ENCODE measurements around the gene YRDC.
A peak's percentile ranks its signal among the peaks of the same experiment; 100 is the strongest.

YRDC gene

GRCh38 chr1:37822906-37823815, 15.2 kb upstream of the YRDC start:
- peak; percentile 71 for DNase-seq (ENCODE audit: low read depth)

- DNase-seq (ENCODE audit: low read depth) = no peak
These were observed 13.5 kb upstream of the YRDC start for GRCh38 chr1:37821481-37821880.

GRCh38 chr1:37817481-37817880, 9.5 kb upstream of the YRDC start:
- peak; percentile 76 for DNase-seq (ENCODE audit: low read depth)

- DNase-seq (ENCODE audit: low read depth) = no peak
These were observed 6.2 kb upstream of the YRDC start for GRCh38 chr1:37814252-37814651.

GRCh38 chr1:37813529-37814145, 5.6 kb upstream of the YRDC start:
- DNase-seq (ENCODE audit: low read depth) = no peak

GRCh38 chr1:37811027-37811655, 3.1 kb upstream of the YRDC start:
- peak; percentile 80 for DNase-seq (ENCODE audit: low read depth)

- no peak for DNase-seq (ENCODE audit: low read depth)
These were observed 1.9 kb upstream of the YRDC start for GRCh38 chr1:37809942-37810341.

GRCh38 chr1:37808369-37809319, 636 bp upstream of the YRDC start:
- DNase-seq (ENCODE audit: low read depth) = peak; percentile 84

GRCh38 chr1:37807220-37807554, 821 bp downstream of the YRDC start:
- DNase-seq (ENCODE audit: low read depth) = no peak

- no peak for DNase-seq (ENCODE audit: low read depth)
These were observed 5.6 kb downstream of the YRDC start for GRCh38 chr1:37802439-37802838.

- peak; percentile 92 for DNase-seq (ENCODE audit: low read depth)
These were observed 10.2 kb downstream of the YRDC start for GRCh38 chr1:37797750-37798345.

- DNase-seq (ENCODE audit: low read depth) = peak; percentile 45
These were observed 12.5 kb downstream of the YRDC start for GRCh38 chr1:37795340-37796125.

GRCh38 chr1:37794372-37795339, 13.4 kb downstream of the YRDC start:
- DNase-seq (ENCODE audit: low read depth) = no peak

- peak; percentile 64 for DNase-seq (ENCODE audit: low read depth)
These were observed 14.1 kb downstream of the YRDC start, which contains the start of gene MANEAL for GRCh38 chr1:37793773-37794371. TSS of gene MANEAL (plus strand) at chr1:37793847. CDS start at chr1:37794183, 336 bp downstream.

- DNase-seq (ENCODE audit: low read depth) = no peak
These were observed 14.9 kb downstream of the YRDC start for GRCh38 chr1:37792943-37793686.

GRCh38 chr1:37782491-37782890, 25.5 kb downstream of the YRDC start:
- no peak for DNase-seq (ENCODE audit: low read depth)

GRCh38 chr1:37778654-37779053, 29.4 kb downstream of the YRDC start:
- no peak for DNase-seq (ENCODE audit: low read depth)

- no peak for DNase-seq (ENCODE audit: low read depth)
These were observed 31.0 kb downstream of the YRDC start for GRCh38 chr1:37776946-37777516.
